ENCODE results near the gene SLC15A5. TPM values are rescaled to one million over a fixed set of nuclear protein-coding genes. Genes with fewer than 3 reads are reported as not detected.

The SLC15A5 gene
- total RNA-seq, 1 donor from 2014 or later: not detected

DNA sequence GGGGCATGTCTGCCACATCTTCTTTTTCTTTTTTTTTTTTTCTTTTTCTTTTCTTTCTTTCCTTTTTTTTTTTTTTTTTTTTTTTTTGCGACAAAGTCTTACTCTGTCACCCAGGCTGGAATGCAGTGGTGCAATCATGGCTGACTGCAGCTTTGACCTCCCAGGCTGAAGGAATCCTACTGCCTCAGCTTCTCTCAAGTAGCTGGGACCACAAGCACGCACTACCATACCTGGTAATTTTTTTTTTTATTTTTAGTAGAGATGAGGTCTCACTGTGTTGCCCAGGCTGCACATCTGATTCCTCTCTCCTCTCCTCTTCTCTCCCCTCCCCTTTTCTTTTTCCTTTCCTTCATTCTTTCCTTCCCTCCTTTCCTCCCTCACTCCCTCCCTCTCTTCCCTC is 18.5 kb downstream of the SLC15A5 start:
- Mint-ChIP-seq H3K27me3 (ENCODE audit: unreplicated experiment) (peaks cover 4% of the 10 kb centered on the region), H3K27ac (ENCODE audit: unreplicated experiment) (no peak overlapping the region), H3K9me3 (ENCODE audit: unreplicated experiment) (no peaks in the 10 kb centered on the region), H3K36me3 (ENCODE audit: unreplicated experiment) (no peaks in the 10 kb centered on the region), H3K4me3 (ENCODE audit: unreplicated experiment) (no peak overlapping the region), H3K4me1 (ENCODE audit: unreplicated experiment) (no peaks in the 10 kb centered on the region)
- DNase-seq (ENCODE audit: extremely low spot score, unreplicated experiment): no peak
- TF ChIP-seq, protein P1, sequence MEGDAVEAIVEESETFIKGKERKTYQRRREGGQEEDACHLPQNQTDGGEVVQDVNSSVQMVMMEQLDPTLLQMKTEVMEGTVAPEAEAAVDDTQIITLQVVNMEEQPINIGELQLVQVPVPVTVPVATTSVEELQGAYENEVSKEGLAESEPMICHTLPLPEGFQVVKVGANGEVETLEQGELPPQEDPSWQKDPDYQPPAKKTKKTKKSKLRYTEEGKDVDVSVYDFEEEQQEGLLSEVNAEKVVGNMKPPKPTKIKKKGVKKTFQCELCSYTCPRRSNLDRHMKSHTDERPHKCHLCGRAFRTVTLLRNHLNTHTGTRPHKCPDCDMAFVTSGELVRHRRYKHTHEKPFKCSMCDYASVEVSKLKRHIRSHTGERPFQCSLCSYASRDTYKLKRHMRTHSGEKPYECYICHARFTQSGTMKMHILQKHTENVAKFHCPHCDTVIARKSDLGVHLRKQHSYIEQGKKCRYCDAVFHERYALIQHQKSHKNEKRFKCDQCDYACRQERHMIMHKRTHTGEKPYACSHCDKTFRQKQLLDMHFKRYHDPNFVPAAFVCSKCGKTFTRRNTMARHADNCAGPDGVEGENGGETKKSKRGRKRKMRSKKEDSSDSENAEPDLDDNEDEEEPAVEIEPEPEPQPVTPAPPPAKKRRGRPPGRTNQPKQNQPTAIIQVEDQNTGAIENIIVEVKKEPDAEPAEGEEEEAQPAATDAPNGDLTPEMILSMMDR (IDR thresholded peaks at IDR 0.05): no peak

DNA sequence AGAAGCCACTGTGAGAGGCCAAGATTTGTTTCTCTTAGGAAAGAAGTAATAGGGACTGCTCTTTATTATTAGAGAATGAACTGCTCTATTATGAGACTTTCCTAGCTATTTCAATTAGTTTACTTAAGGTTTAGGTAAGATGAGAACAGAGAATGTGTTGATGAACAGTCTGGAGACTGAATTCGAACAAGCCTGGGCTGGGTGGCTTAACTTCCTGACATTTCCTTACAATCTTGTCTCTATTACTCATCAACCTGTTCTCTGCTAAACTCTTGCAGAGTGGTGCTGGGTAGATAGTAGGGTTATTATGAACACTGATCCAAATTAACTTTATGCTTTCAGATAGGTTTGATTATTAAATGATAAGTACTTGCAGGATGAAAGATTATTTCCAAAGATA is 31.2 kb downstream of the SLC15A5 start:
- Mint-ChIP-seq H3K36me3 (ENCODE audit: unreplicated experiment) (no peaks in the 10 kb centered on the region), H3K9me3 (ENCODE audit: unreplicated experiment) (no peaks in the 10 kb centered on the region), H3K27ac (ENCODE audit: unreplicated experiment) (no peak overlapping the region), H3K4me3 (ENCODE audit: unreplicated experiment) (no peak overlapping the region), H3K27me3 (ENCODE audit: unreplicated experiment) (peaks cover 14% of the 10 kb centered on the region), H3K4me1 (ENCODE audit: unreplicated experiment) (no peaks in the 10 kb centered on the region)
- TF ChIP-seq, protein P1 (IDR thresholded peaks at IDR 0.05): no peak
- no peak for DNase-seq (ENCODE audit: extremely low spot score, unreplicated experiment)

DNA sequence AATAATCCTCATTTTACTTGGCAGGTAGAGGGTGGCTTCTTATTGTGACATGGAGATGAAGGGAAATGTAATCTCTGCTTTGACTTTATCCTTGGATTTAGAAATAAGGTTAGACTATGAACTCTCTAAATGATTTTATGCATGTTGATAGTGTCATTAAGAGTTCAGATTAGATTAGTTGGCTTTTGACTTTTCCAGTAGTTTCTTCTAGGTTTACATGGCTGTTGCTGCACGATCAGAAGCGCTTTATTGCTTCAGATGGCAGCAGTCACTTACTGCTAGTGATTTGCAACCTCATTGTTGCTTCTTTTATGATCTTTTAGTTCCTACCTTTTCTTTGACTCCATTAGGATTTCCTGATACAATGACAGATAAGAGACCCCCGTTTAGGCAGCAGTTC is 32.3 kb downstream of the SLC15A5 start:
- no peaks in the 10 kb centered on the region for H3K4me1 Mint-ChIP-seq (ENCODE audit: unreplicated experiment)
- H3K4me3 Mint-ChIP-seq (ENCODE audit: unreplicated experiment): no peak overlapping the region
- TF ChIP-seq, protein P1 (IDR thresholded peaks at IDR 0.05): no peak
- no peaks in the 10 kb centered on the region for H3K9me3 Mint-ChIP-seq (ENCODE audit: unreplicated experiment)
- H3K27ac Mint-ChIP-seq (ENCODE audit: unreplicated experiment): no peak overlapping the region
- no peak for DNase-seq (ENCODE audit: extremely low spot score, unreplicated experiment)
- peaks cover 7% of the 10 kb centered on the region for H3K27me3 Mint-ChIP-seq (ENCODE audit: unreplicated experiment)
- H3K36me3 Mint-ChIP-seq (ENCODE audit: unreplicated experiment): no peaks in the 10 kb centered on the region

DNA sequence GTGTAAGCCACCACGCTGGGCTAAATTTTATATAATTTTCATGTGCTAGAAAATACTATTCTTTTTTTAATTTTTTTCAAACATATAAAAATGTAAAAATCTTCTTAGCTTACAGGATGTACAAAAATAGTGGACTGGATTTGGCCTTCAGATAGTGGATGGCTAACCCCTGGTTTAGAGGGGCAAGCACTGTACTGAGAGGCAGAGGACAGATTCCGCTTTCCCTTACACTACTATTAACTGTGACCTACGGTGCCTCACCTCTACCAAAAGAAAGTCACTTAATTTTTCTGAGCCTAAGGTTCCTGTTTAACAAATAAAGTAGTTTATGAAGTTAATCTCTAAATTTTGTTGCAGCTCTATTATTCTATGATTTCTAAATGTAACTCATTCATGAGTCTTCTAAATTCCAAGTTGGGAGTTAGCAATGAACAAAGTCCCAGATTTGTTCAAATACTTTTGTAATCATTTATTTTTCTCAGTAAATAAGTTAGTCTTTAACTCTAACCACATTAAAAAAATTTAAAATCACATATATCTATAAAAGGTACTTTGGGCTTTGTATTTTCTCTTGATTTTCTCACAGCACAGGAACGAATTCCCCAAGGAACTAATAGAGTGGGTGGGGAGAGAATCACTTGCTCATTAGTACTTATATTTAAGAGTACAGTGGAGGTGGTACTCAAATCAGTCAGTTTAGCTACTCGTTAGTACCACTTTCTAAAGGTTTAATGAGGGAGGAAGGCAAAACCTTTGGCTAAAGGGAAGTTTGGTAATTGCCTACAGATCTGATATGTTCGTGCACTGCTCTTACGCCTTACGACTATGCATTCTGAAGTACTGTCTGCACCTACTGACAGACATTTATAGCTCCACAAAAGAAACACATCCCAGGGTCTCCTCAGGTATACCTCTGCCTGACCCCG is 33.7 kb downstream of the SLC15A5 start:
- TF ChIP-seq, protein P1 (IDR thresholded peaks at IDR 0.05): no peak
- DNase-seq (ENCODE audit: extremely low spot score, unreplicated experiment): no peak
- Mint-ChIP-seq H3K4me1 (ENCODE audit: unreplicated experiment) (no peaks in the 10 kb centered on the region), H3K4me3 (ENCODE audit: unreplicated experiment) (no peak overlapping the region), H3K9me3 (ENCODE audit: unreplicated experiment) (no peaks in the 10 kb centered on the region), H3K36me3 (ENCODE audit: unreplicated experiment) (no peaks in the 10 kb centered on the region), H3K27me3 (ENCODE audit: unreplicated experiment) (peaks cover 7% of the 10 kb centered on the region), H3K27ac (ENCODE audit: unreplicated experiment) (no peak overlapping the region)

DNA sequence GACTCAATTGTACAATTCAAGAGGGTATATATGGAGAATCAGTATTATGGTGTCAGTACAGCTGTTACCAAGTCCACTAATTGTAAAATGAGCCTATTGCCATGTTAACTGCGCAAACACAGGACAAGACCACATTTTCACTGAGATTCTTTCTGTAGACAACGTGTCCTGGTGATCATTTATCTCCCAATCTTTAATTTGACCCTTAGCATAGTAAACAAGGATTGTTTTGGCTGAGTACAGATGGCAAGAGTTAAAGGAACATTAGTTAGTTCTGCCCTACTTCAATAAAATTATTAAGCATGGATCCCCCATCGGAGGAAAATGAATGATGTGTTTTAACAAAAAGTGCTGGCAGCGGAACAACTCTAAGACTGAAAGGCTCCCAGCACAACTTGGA is 36.1 kb downstream of the SLC15A5 start:
- Mint-ChIP-seq H3K4me1 (ENCODE audit: unreplicated experiment) (no peaks in the 10 kb centered on the region), H3K27ac (ENCODE audit: unreplicated experiment) (no peak overlapping the region), H3K27me3 (ENCODE audit: unreplicated experiment) (no peaks in the 10 kb centered on the region), H3K9me3 (ENCODE audit: unreplicated experiment) (no peaks in the 10 kb centered on the region), H3K36me3 (ENCODE audit: unreplicated experiment) (no peaks in the 10 kb centered on the region), H3K4me3 (ENCODE audit: unreplicated experiment) (no peak overlapping the region)
- TF ChIP-seq, protein P1 (IDR thresholded peaks at IDR 0.05): no peak
- no peak for DNase-seq (ENCODE audit: extremely low spot score, unreplicated experiment)

Data from osteocyte (in vitro differentiated cells).